PFSK-1 (cell line): ENCODE measurements around the gene PALD1.

Experiments
- SIN3A ChIP-seq: IDR thresholded peaks from 2 replicates; pipeline ENCODE4 v1.6.1; 2012; ENCODE audit warnings: mild to moderate bottlenecking, low read length, moderate library complexity, borderline replicate concordance; ENCODE audit not compliant: insufficient read depth
- TF ChIP-seq, protein P1 (sequence below), 2 experiments: IDR thresholded peaks; 2 replicates each; pipeline versions ENCODE4 v1.6.1 to v1.8.0; 2011 to 2012; ENCODE audit warnings: low read depth in 2 of 2, low read length in 2 of 2, control low read depth in 1 of 2, inconsistent platforms in 1 of 2, mild to moderate bottlenecking in 1 of 2, moderate library complexity in 1 of 2; ENCODE audit not compliant: insufficient read depth in 1 of 2

DNA sequence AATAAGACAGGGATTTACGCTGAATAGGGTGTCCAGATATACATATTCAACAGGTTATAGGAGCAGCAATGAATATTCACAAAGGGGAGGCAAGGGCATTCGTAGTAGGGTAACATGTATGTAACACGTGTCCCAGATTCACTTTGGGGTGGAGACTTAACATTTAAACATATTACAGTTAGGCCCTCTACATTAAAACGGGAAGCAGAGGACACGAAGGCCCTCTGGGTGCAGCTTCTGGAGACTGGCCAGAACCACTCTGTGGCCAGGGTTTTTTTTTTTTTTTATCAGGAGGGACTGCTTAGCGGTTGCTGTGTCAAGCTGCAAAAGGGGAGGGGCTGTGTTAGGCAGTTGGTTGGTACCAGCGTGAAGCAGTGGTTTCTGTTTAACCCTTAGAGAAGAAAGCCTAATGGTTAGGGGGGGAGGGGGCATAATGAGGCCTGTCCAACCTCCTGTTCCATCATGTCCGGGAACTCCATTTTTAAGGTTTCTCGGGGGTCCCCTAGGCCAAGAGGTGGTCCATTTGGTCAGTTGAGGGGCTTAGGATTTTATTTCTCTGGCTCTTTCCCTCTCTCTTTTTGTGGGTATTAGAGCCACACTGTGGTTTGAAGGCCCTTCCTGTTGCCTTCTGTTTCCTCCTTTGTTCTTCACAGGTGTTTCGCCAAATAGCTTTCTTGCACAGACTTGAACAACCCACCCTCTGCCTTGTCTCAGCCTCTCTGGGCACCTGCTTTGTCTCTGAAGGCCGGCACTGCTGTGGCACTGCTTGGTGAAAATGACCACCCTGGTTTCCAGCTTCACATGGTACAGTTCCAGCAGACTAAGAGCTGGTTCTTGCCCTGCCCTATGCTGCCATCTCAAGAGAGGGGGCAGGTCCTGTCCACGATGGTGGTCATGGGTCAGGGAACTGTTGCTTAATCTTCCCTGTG lies 97.6 kb downstream of the PALD1 start:
- TF ChIP-seq SIN3A = no peak
- TF ChIP-seq, protein P1, sequence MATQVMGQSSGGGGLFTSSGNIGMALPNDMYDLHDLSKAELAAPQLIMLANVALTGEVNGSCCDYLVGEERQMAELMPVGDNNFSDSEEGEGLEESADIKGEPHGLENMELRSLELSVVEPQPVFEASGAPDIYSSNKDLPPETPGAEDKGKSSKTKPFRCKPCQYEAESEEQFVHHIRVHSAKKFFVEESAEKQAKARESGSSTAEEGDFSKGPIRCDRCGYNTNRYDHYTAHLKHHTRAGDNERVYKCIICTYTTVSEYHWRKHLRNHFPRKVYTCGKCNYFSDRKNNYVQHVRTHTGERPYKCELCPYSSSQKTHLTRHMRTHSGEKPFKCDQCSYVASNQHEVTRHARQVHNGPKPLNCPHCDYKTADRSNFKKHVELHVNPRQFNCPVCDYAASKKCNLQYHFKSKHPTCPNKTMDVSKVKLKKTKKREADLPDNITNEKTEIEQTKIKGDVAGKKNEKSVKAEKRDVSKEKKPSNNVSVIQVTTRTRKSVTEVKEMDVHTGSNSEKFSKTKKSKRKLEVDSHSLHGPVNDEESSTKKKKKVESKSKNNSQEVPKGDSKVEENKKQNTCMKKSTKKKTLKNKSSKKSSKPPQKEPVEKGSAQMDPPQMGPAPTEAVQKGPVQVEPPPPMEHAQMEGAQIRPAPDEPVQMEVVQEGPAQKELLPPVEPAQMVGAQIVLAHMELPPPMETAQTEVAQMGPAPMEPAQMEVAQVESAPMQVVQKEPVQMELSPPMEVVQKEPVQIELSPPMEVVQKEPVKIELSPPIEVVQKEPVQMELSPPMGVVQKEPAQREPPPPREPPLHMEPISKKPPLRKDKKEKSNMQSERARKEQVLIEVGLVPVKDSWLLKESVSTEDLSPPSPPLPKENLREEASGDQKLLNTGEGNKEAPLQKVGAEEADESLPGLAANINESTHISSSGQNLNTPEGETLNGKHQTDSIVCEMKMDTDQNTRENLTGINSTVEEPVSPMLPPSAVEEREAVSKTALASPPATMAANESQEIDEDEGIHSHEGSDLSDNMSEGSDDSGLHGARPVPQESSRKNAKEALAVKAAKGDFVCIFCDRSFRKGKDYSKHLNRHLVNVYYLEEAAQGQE (IDR thresholded peaks at IDR 0.05; ENCODE audit: insufficient read depth in 1 of 2, low read depth in 2 of 2, low read length in 2 of 2) = no peak
